ENCODE data around the gene MMP25.

MMP25 gene

GRCh38 chr16:3012246-3012645, 34.1 kb upstream of the MMP25 start:
- DNase-seq (ENCODE audit: insufficient read length, low spot score), result no peak
- no peak for FAIRE-seq
- TF ChIP-seq CTCF (IDR thresholded peaks at IDR 0.05; ENCODE audit: insufficient read depth, missing control alignments), result no peak

GRCh38 chr16:3012828-3013420, 33.4 kb upstream of the MMP25 start, which contains the start of gene CLDN9:
Gene CLDN9, plus strand, starts transcription at chr16:3012923. Its CDS starts 440 bp downstream, at chr16:3013363.
- TF ChIP-seq CTCF (IDR thresholded peaks at IDR 0.05; ENCODE audit: insufficient read depth, missing control alignments), result no peak
- no peak for DNase-seq (ENCODE audit: insufficient read length, low spot score)
- FAIRE-seq, result no peak

GRCh38 chr16:3013491-3013951, 32.8 kb upstream of the MMP25 start:
- no peak for FAIRE-seq
- TF ChIP-seq CTCF (IDR thresholded peaks at IDR 0.05; ENCODE audit: insufficient read depth, missing control alignments), result no peak
- DNase-seq (ENCODE audit: insufficient read length, low spot score), result no peak

GRCh38 chr16:3013998-3014690, 32.2 kb upstream of the MMP25 start:
- FAIRE-seq (no peak), DNase-seq (ENCODE audit: insufficient read length, low spot score) (no peak)
- no peak for TF ChIP-seq CTCF (IDR thresholded peaks at IDR 0.05; ENCODE audit: insufficient read depth, missing control alignments)

GRCh38 chr16:3014971-3015370, 31.4 kb upstream of the MMP25 start:
- no peak for FAIRE-seq
- TF ChIP-seq CTCF (IDR thresholded peaks at IDR 0.05; ENCODE audit: insufficient read depth, missing control alignments), result no peak
- DNase-seq (ENCODE audit: insufficient read length, low spot score), result no peak

GRCh38 chr16:3015865-3016521, 30.4 kb upstream of the MMP25 start:
- DNase-seq (ENCODE audit: insufficient read length, low spot score) (no peak), FAIRE-seq (no peak)
- no peak for TF ChIP-seq CTCF (IDR thresholded peaks at IDR 0.05; ENCODE audit: insufficient read depth, missing control alignments)

All from D721Med (cell line).